ENCODE results near the gene EIF3J.

- TF ChIP-seq CTCF (IDR thresholded peaks at IDR 0.05; ENCODE audit: low read depth, low read length), result no peak
- no peak for TF ChIP-seq EZH2phosphoT487 (IDR thresholded peaks at IDR 0.05; ENCODE audit: low read depth)
Measured at GRCh38 chr15:44595246-44595645, 58.3 kb downstream of the EIF3J start.
